Endothelial cell of umbilical vein (primary cell): ENCODE data around the gene MAP4K2. TPM values are rescaled to one million over a fixed set of nuclear protein-coding genes. Genes with fewer than 3 reads are reported as not detected.

Experiments used
- BruUV-seq: library from RNA; stranded (reverse); fragments of 400-500 nt; replicated peaks from 2 replicates; lab custom pipeline; 2021; lab: Mats Ljungman, UMichigan
- CTCF ChIA-PET: fragments of 300-600, 350-600 bp; sonication (Branson Sonifier 250); formaldehyde crosslinking; loops from one replicate; lab custom pipeline; 2021; ENCODE audit warnings: antibody characterized with exemption, inconsistent platforms; lab: Charles Lee
- POLR2A ChIA-PET: fragments of 300-600, 350-600 bp; sonication (Branson Sonifier 250); formaldehyde crosslinking; loops from one replicate; lab custom pipeline; 2021; ENCODE audit warnings: antibody characterized with exemption, inconsistent platforms; lab: Charles Lee
- DNase-seq: peaks from one replicate; pipeline ENCODE4 v3.0.0-alpha.2; 2011; ENCODE audit warnings: low read depth, low spot score
- FAIRE-seq: peaks from 2 replicates; lab custom pipeline; 2011; peaks lifted over from hg19 to GRCh38; lab: Jason Lieb, UNC
- H2AFZ ChIP-seq: 2 replicates; pipeline ENCODE4 v1.6.0; 2012; ENCODE audit warnings: low read depth, low read length, control low read depth, inconsistent platforms
- H3K27ac ChIP-seq: 2 replicates; pipeline ENCODE4 v1.5.1; 2011; ENCODE audit warnings: low read depth, mild to moderate bottlenecking, control low read depth, low read length, moderate library complexity; ENCODE audit not compliant: insufficient read depth
- H3K27me3 ChIP-seq, 2 experiments: 2 replicates each; pipeline versions ENCODE4 v1.6.0 to v1.6.1; 2011; ENCODE audit warnings: low read length in 2 of 2, mixed read lengths in 1 of 2; ENCODE audit not compliant: control insufficient read depth in 2 of 2, insufficient read depth in 2 of 2
- H3K36me3 ChIP-seq, 2 experiments: 2 replicates in 1 of 2; 3 replicates in 1 of 2; pipeline ENCODE4 v1.5.1; 2011; ENCODE audit warnings: low read length in 2 of 2, mild to moderate bottlenecking in 1 of 2, moderate library complexity in 1 of 2; ENCODE audit not compliant: control insufficient read depth in 2 of 2, insufficient read depth in 2 of 2; ENCODE audit errors: extremely low read depth in 1 of 2
- H3K4me1 ChIP-seq: 3 replicates; pipeline ENCODE4 v1.5.1; 2011; ENCODE audit warnings: mild to moderate bottlenecking, low read length; ENCODE audit not compliant: control insufficient read depth, insufficient read depth; ENCODE audit errors: extremely low read depth
- H3K4me2 ChIP-seq: 2 replicates; pipeline ENCODE4 v1.6.1; 2011; ENCODE audit warnings: low read length, control low read depth, mixed read lengths; ENCODE audit not compliant: insufficient read depth
- H3K4me3 ChIP-seq, 3 experiments: fragments of 200-600 bp in 1 of 3; sonication (generic), shearing (Covaris generic) in 1 of 3; replicated peaks in 1 of 3; 2 replicates each; pipeline ENCODE4 v1.5.1; 2011 to 2016; ENCODE audit warnings: control low read depth in 3 of 3, low read length in 3 of 3, mild to moderate bottlenecking in 2 of 3, inconsistent platforms in 1 of 3, low read depth in 1 of 3, moderate library complexity in 1 of 3; ENCODE audit not compliant: insufficient read depth in 1 of 3
- H3K79me2 ChIP-seq: 2 replicates; pipeline ENCODE4 v1.6.0; 2012; ENCODE audit warnings: low read length, inconsistent platforms; ENCODE audit not compliant: control insufficient read depth, insufficient read depth
- H3K9ac ChIP-seq: replicated peaks from 2 replicates; pipeline ENCODE3; 2011; ENCODE audit warnings: low read length, control low read depth; ENCODE audit not compliant: insufficient read depth; ENCODE audit errors: extremely low read depth
- H3K9me1 ChIP-seq: replicated peaks from 3 replicates; pipeline ENCODE4 v1.6.0; 2011; ENCODE audit warnings: mild to moderate bottlenecking, low read length; ENCODE audit not compliant: control insufficient read depth, insufficient read depth; ENCODE audit errors: extremely low read depth
- H3K9me3 ChIP-seq: replicated peaks from 2 replicates; pipeline ENCODE4 v1.5.1; 2012; ENCODE audit warnings: low read length, inconsistent platforms; ENCODE audit not compliant: control insufficient read depth, insufficient read depth
- H4K20me1 ChIP-seq: replicated peaks from 2 replicates; pipeline ENCODE3; 2011; ENCODE audit warnings: mild to moderate bottlenecking, low read length; ENCODE audit not compliant: control insufficient read depth, insufficient read depth; ENCODE audit errors: extremely low read depth
- EZH2 ChIP-seq: IDR thresholded peaks from 2 replicates; pipeline ENCODE4 v1.6.1; 2012; ENCODE audit warnings: borderline replicate concordance, low read depth, mild to moderate bottlenecking, moderate library complexity, low read length, inconsistent platforms; ENCODE audit not compliant: severe bottlenecking
- GATA2 ChIP-seq: IDR thresholded peaks from 2 replicates; pipeline ENCODE4 v1.7.0; 2011; ENCODE audit warnings: low read depth, mild to moderate bottlenecking, moderate library complexity, mixed read lengths, low read length; ENCODE audit not compliant: insufficient read length, insufficient read depth
- JUN ChIP-seq: IDR thresholded peaks from 2 replicates; pipeline ENCODE4 v1.6.1; 2011; ENCODE audit warnings: borderline replicate concordance, low read depth; ENCODE audit not compliant: insufficient read length, insufficient read depth
- MYC ChIP-seq: IDR thresholded peaks from one replicate; pipeline ENCODE4 v1.6.1; 2011; ENCODE audit warnings: mild to moderate bottlenecking, low read depth, low read length
- dilution Hi-C: fragments of 300-500 bp; cut with MboI; formaldehyde crosslinking; loops from one replicate; pipeline ENCODE4 v1.15.0; 2019; ENCODE audit warnings: low sequenced_read_pairs; ENCODE audit not compliant: extremely low pct_ligation_motif_present
- intact Hi-C: fragments of 100-400 bp; cut with micrococcal nuclease; formaldehyde crosslinking; loops from one replicate; pipeline ENCODE4 v1.10.0; 2022
- polyA plus RNA-seq, 4 experiments: library from polyadenylated mRNA; depleted of rRNA in 3 of 4; stranded (reverse) in 3 of 4; unstranded in 1 of 4; fragments of >200 nt; gene quantifications; 2 replicates each; pipeline versions ENCODE4 v1.2.1 to v1.2.3, GENCODE V29; 2011 to 2012; ENCODE audit warnings: missing spikeins in 1 of 4
- total RNA-seq: library from RNA; stranded (reverse); gene quantifications from 2 replicates; pipeline ENCODE4 v1.2.3, GENCODE V29; 2021
- TF ChIP-seq, protein P1 (sequence below), 2 donors: IDR thresholded peaks; 1 replicate in 1 of 2; 2 replicates in 1 of 2; pipeline ENCODE4 v1.5.1; 2011; ENCODE audit warnings: low read length in 2 of 2, mild to moderate bottlenecking in 2 of 2, moderate library complexity in 2 of 2, control low read depth in 1 of 2, inconsistent platforms in 1 of 2, low read depth in 1 of 2; ENCODE audit not compliant: insufficient read depth in 1 of 2; ENCODE audit errors: extremely low read depth in 1 of 2
- TF ChIP-seq, protein P2 (sequence below): IDR thresholded peaks from 2 replicates; pipeline ENCODE4 v1.6.1; 2011; ENCODE audit not compliant: insufficient read depth, insufficient read length

The MAP4K2 gene
- total and polyA plus RNA-seq, 2 donors (not counting 3 experiments of a cell fraction or from before 2014, with no cell fraction given), result 43.3 to 44.0 TPM

GRCh38 chr11:64764040-64764611 is 38.9 kb downstream of the MAP4K2 start:
- H3K27ac ChIP-seq, result no peak overlapping the region
- ChIA-PET CTCF (interaction anchor here (1.2 to 2.6 kb wide), 4 partner anchors 8 to 75 kb away, joined by 5 to 12 read pairs (median 6); partner anchors contain the start of gene SF1), POLR2A (interaction anchor here (1.1 kb wide), 1 partner anchor 8 kb away, joined by 8 read pairs; no protein-coding TSS in a partner anchor)
- no peak overlapping the region for H2AFZ ChIP-seq
- H3K9me1 ChIP-seq, result no peaks in the 10 kb centered on the region
- DNase-seq (no peak), FAIRE-seq (no peak)
- BruUV-seq, result no TSS peak
- H3K4me3 ChIP-seq, result no peak overlapping the region
- peaks cover 26% of the 10 kb centered on the region for H3K79me2 ChIP-seq
- TF ChIP-seq, protein P1, sequence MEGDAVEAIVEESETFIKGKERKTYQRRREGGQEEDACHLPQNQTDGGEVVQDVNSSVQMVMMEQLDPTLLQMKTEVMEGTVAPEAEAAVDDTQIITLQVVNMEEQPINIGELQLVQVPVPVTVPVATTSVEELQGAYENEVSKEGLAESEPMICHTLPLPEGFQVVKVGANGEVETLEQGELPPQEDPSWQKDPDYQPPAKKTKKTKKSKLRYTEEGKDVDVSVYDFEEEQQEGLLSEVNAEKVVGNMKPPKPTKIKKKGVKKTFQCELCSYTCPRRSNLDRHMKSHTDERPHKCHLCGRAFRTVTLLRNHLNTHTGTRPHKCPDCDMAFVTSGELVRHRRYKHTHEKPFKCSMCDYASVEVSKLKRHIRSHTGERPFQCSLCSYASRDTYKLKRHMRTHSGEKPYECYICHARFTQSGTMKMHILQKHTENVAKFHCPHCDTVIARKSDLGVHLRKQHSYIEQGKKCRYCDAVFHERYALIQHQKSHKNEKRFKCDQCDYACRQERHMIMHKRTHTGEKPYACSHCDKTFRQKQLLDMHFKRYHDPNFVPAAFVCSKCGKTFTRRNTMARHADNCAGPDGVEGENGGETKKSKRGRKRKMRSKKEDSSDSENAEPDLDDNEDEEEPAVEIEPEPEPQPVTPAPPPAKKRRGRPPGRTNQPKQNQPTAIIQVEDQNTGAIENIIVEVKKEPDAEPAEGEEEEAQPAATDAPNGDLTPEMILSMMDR (IDR thresholded peaks at IDR 0.05; ENCODE audit: extremely low read depth in 1 of 2, insufficient read depth in 1 of 2, low read depth in 1 of 2, low read length in 2 of 2), result no peak
- no peak for TF ChIP-seq EZH2
- no peak for TF ChIP-seq GATA2
- TF ChIP-seq, protein P2, sequence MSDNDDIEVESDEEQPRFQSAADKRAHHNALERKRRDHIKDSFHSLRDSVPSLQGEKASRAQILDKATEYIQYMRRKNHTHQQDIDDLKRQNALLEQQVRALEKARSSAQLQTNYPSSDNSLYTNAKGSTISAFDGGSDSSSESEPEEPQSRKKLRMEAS, result no peak
- no peak for TF ChIP-seq JUN
- no peak for TF ChIP-seq MYC
- H3K36me3 ChIP-seq, result peaks cover 43 to 54% of the 10 kb centered on the region in 2 experiments
- H3K4me2 ChIP-seq, result no peak overlapping the region
- peaks cover 20% of the 10 kb centered on the region for H3K4me1 ChIP-seq
- H4K20me1 ChIP-seq, result peaks cover 3% of the 10 kb centered on the region
- no peak overlapping the region for H3K9ac ChIP-seq
- no peaks in the 10 kb centered on the region for H3K27me3 ChIP-seq
- dilution Hi-C loops, result no loop called here
- no peaks in the 10 kb centered on the region for H3K9me3 ChIP-seq
- intact Hi-C loops, result no loop called here
